ENCODE results near the gene ELF1.
"Not testable (repeated sequence)": the region's sequence is repeated elsewhere in the genome, so short reads cannot be mapped to it uniquely, and the experiment has no call there.

The ELF1 gene

GRCh38 chr13:40886017-40886416, 133.1 kb downstream of the ELF1 start:
- DNase-seq (ENCODE audit: low read depth): no peak
- TF ChIP-seq CTCF (IDR thresholded peaks at IDR 0.05; ENCODE audit: insufficient read depth, low read depth, low read length, missing control alignments): no peak
- no peak overlapping the region for H3K4me3 ChIP-seq (ENCODE audit: low read length)

DNA sequence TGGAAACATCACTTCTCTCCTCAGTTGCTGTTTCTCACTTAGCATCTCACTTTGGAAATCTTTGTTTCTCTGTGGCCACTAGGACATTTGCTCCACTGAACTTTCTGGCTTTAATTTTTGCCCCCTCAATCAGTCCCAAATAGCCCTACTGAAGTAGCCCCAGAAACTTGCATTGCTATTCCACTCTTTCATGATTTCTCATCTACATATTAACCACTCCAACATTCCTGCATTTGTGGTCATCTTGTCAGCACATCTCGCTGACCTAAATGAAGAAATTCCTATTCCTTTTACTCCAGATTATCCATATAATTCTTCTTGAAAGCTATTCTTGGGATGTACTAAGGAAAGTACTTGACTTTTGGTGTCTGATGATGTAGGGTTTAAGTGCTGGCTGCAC, 134.9 kb downstream of the ELF1 start:
- not testable (repeated sequence) for H3K4me3 ChIP-seq (ENCODE audit: low read length); DNase-seq (ENCODE audit: low read depth)

Measured in epithelial cell of esophagus (primary cell).